ENCODE data around the gene DNAJC22. TPM values are rescaled to one million over a fixed set of nuclear protein-coding genes. Genes with fewer than 3 reads are reported as not detected.

DNAJC22 gene
- total and polyA plus RNA-seq, 9 of the 15 experiments (the other 6 are each of a cell fraction or from before 2014, with no cell fraction given): 0.10 to 1.2 (median 0.47) TPM

DNA sequence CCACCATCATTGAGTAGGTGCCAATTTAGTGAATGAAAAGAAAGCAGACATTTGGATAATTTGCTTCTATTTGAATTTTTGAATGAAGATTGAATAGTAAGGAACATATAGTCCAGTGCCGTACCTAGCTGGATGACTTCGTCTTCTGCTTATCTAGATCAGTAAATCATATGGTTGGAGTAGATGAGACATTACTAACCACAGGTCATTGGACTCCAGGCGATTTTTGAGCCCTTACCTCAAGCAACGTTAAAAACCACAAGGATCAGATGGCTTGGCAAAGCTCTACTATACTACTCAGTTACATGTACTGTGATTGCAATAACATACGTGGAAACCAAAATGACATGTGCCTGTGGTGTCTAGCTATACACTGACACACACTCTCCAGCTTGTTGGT, 18.9 kb downstream of the DNAJC22 start (continued):
- TF ChIP-seq FOSL1 (tag; conservative IDR thresholded peaks at IDR 0.05): peak; percentile 74
- peak; percentile 63; the same call in 1 of the 2 replicates for TF ChIP-seq EP300 (IDR thresholded peaks at IDR 0.05; ENCODE audit: low read length)
- TF ChIP-seq, protein P1, sequence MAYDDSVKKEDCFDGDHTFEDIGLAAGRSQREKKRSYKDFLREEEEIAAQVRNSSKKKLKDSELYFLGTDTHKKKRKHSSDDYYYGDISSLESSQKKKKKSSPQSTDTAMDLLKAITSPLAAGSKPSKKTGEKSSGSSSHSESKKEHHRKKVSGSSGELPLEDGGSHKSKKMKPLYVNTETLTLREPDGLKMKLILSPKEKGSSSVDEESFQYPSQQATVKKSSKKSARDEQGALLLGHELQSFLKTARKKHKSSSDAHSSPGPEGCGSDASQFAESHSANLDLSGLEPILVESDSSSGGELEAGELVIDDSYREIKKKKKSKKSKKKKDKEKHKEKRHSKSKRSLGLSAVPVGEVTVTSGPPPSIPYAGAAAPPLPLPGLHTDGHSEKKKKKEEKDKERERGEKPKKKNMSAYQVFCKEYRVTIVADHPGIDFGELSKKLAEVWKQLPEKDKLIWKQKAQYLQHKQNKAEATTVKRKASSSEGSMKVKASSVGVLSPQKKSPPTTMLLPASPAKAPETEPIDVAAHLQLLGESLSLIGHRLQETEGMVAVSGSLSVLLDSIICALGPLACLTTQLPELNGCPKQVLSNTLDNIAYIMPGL (CRISPR knock-in tag; IDR thresholded peaks at IDR 0.05): no peak; the same call in 1 of the 2 replicates
- peak; percentile 78; the same call in 1 of the 2 replicates for TF ChIP-seq SMARCE1 (IDR thresholded peaks at IDR 0.05)
- TF ChIP-seq ZNF263 (CRISPR knock-in tag; IDR thresholded peaks at IDR 0.05; ENCODE audit: borderline replicate concordance): no peak
- peak; percentile 67; the same call in 1 of the 2 replicates for TF ChIP-seq SMARCA4 (IDR thresholded peaks at IDR 0.05)
- TF ChIP-seq TCF3 (CRISPR knock-in tag; IDR thresholded peaks at IDR 0.05): peak; percentile 56
- TF ChIP-seq, protein P2, sequence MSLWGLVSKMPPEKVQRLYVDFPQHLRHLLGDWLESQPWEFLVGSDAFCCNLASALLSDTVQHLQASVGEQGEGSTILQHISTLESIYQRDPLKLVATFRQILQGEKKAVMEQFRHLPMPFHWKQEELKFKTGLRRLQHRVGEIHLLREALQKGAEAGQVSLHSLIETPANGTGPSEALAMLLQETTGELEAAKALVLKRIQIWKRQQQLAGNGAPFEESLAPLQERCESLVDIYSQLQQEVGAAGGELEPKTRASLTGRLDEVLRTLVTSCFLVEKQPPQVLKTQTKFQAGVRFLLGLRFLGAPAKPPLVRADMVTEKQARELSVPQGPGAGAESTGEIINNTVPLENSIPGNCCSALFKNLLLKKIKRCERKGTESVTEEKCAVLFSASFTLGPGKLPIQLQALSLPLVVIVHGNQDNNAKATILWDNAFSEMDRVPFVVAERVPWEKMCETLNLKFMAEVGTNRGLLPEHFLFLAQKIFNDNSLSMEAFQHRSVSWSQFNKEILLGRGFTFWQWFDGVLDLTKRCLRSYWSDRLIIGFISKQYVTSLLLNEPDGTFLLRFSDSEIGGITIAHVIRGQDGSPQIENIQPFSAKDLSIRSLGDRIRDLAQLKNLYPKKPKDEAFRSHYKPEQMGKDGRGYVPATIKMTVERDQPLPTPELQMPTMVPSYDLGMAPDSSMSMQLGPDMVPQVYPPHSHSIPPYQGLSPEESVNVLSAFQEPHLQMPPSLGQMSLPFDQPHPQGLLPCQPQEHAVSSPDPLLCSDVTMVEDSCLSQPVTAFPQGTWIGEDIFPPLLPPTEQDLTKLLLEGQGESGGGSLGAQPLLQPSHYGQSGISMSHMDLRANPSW (CRISPR knock-in tag; IDR thresholded peaks at IDR 0.05): no peak
- TF ChIP-seq CHD7 (IDR thresholded peaks at IDR 0.05; ENCODE audit: low read depth, low read length): no peak
- no peak for TF ChIP-seq SRF (CRISPR knock-in tag; IDR thresholded peaks at IDR 0.05)
- no peak for TF ChIP-seq MECOM (CRISPR knock-in tag; IDR thresholded peaks at IDR 0.05)
- TF ChIP-seq MEF2A (IDR thresholded peaks at IDR 0.05; ENCODE audit: control insufficient read depth, low read depth, low read length): no peak
- TF ChIP-seq FOXM1 (IDR thresholded peaks at IDR 0.05; ENCODE audit: low read depth): peak; percentile 32; the same call in 1 of the 2 replicates
- no peak for TF ChIP-seq FOXM1 (CRISPR knock-in tag; IDR thresholded peaks at IDR 0.05; ENCODE audit: low read depth)
